SK-N-SH treated with all-trans-retinoic acid at 6 μM for 48 hours (cell line): ENCODE results near the gene AMPD3.

Experiments
- TOX ChIP-seq: fragments of 250-450 bp; sonication (Bioruptor Pico); IDR thresholded peaks from 2 replicates; pipeline ENCODE4 v1.8.0; 2021; ENCODE audit warnings: mild to moderate bottlenecking, moderate library complexity, borderline replicate concordance
- TF ChIP-seq, protein P1 (sequence below): fragments of 250-450 bp; sonication (Bioruptor Pico); IDR thresholded peaks from 2 replicates; pipeline ENCODE4 v1.5.1; 2021; ENCODE audit warnings: mild to moderate bottlenecking, moderate library complexity

DNA sequence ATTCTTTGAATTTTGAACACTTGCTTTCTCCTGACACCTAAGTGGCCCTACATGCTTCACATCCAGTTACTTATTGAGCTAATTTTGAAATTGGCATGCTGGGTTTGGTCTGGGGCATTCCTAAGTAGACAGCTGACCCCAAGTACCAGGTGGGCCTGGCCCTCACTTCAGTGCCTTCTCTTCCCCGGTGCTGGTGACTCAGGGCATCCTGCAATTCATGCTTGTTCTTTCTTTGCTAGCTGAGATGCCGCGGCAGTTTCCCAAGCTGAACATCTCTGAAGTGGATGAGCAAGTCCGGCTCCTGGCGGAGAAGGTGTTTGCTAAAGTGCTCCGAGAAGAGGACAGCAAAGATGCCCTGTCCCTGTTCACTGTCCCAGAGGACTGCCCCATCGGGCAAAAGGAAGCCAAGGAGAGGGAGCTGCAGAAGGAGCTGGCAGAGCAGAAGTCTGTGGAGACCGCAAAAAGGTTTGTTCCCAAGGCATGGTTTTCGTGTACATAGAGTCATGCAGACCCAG lies 6.3 kb downstream of the AMPD3 start:
- TF ChIP-seq, protein P1, sequence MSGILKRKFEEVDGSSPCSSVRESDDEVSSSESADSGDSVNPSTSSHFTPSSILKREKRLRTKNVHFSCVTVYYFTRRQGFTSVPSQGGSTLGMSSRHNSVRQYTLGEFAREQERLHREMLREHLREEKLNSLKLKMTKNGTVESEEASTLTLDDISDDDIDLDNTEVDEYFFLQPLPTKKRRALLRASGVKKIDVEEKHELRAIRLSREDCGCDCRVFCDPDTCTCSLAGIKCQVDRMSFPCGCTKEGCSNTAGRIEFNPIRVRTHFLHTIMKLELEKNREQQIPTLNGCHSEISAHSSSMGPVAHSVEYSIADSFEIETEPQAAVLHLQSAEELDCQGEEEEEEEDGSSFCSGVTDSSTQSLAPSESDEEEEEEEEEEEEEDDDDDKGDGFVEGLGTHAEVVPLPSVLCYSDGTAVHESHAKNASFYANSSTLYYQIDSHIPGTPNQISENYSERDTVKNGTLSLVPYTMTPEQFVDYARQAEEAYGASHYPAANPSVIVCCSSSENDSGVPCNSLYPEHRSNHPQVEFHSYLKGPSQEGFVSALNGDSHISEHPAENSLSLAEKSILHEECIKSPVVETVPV (CRISPR knock-in tag) = no peak
- TF ChIP-seq TOX (CRISPR knock-in tag) = no peak
